Activated CD8-positive, alpha-beta memory T cell treated with anti-CD3 and anti-CD28 coated beads for 24 hours (primary cell): ENCODE results near the gene ELOVL7.
"Not testable (repeated sequence)": the region's sequence is repeated elsewhere in the genome, so short reads cannot be mapped to it uniquely, and the experiment has no call there.

Source experiments
- DNase-seq: peaks from one replicate; pipeline ENCODE4 v3.0.0-alpha.2; 2020

ELOVL7 gene

DNA sequence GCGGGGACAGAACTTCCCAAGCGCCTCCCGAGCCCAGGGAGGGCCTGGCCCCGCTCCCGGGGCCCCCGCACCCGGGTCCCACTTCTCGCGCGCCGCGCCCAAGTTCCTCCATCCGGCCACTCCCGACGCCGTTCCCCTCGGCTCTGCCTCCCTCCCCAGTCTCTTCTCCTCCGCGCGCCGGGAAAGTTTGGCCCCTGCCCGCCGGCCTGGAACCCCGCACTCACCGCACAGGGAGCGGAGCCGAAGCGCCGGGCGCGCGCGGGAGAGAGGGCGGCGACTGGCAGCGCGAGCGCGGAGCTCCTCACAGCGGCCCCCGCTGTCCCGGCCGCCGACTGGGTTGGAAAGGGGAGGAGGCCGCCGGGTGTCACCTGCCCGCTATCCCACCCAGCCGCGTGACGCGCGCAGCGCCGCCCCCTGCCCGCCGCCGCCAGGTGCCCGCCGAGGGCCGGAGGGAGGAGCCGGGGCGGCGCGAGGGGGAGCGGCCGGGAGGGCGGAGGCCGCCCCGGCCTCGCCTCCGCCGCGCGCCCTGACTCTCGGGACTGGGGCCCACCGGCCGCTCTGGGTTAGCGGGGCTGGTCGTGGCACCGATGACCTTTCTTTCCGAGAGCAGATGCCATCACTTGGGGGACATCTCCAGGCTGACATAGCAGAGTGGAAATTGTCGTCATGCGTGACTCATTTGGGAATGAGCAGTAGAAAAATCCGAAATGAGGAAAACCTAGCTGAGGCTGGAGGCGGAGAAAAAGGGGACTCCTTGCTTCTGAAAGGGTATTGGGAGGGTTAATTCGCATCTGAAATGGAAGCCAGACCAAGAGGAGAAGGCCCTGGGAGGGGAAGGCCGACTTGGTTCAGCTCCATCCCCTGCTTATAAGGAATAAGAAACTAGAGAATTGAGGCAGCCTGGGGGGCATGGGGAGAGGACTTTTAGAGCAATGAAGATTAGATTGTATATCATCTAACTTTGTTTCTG, at the start of gene ELOVL7:
TSS of gene ELOVL7 (minus strand) at position 334 of the 970 bp plus-strand sequence. CDS start 56,872 bp downstream, outside the sequence.
- DNase-seq = peak; percentile 65

DNA sequence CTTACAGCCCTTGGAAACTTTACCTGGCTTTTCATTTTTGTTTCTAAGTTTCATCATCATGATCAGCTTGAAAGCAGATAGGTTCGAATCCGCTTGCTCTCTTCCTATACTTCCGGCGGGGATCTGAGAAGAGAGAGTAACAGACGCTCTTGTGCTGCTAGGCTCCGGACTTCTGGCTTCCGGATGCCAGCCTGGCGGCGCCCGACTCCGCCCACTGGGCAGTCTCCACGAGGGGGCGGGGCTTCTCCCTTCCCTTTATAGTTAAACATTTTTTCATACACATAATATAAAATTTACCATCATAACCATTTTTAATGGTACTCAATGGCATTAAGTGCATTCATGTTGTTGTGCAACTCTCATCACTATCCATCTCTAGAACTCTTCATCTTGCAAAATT, 49.5 kb upstream of the ELOVL7 start:
- DNase-seq = no peak

DNA sequence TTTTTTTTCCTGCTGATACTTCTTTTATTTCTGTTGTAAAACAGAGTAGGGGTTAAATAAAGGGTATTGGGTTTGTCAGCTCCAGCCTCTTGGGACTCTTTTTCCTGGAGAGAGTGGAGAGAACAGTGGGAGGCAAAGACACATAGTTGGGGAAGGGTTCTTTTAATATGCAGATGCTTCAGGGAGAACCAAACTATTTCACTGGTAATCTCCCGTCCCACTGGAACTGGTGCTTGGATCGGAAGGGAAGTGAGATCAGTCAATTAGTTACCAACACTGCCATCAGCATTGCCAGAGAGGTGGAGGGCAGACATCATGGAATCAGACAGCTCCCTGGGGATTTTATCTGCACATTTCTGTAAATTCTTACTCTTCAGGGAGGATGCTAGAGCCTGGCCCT, 47.6 kb upstream of the ELOVL7 start:
- no peak for DNase-seq

DNA sequence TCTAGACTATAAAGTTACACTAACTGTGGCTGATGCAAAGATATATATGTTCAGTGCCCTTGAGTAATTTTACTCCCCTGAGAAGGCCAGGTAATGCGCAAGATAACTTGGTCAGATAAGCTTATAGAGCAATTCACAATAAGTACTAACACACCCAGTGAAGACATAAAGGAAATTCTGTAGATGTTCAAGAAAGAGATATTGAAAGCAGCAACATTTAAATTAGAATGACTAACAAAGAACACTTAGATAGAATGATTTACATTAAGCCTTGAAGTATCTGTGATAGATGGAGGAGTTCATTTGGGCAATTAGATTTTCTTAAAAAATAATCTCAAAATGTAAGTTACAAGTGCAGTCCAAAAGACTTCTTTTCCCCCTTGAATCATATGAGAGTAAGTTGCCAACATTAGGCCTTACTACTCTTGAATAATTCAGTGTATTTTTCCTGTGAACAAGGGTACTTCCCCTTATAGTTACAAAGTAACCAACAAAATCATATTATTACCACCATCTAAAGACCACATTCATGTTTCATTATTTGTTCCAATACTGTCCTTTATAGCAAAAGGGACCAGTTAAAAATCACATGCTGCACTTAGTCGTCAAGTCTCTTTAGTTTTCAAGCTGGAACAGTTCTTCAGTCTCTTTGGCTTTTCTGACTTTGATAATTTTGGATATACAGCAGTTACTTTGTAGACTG, 44.4 kb upstream of the ELOVL7 start:
- DNase-seq = no peak

DNA sequence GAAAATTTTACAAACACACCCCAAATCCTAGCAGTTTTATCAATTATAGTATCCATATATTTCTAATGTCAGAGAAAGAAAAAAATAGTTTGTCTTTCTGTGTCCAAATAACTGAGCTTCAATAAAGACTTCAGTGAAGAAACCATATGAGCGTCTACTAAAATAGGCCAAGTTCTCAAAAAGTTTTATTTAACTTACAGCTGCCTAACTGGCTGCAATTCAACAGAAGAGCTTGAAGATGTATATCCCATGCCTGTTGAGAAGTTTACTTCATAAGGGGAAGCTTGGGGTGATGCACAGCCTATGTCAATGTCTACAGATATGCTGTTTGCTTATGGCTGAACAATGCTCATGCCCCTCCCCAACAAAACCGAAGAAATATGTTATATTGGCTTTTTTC, 43.7 kb upstream of the ELOVL7 start:
- DNase-seq = no peak

DNA sequence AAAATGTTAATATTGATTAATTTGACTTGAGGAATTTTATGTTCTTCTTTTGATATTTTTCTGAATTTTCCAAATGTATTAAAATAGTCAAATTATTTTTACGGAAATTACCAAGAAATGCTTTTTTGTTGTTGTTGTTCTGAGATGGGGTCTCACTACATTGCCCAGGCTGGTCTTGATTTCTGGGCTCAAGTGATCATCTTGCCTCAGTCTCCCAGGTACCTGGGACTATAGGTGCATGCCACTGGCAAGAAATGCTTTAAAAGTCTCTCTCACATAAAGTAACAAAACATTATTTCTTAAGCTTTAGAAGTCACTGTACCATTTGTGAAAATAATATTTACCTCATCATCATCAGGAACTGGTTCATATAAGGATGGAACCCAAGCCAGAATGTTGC, 43.0 kb upstream of the ELOVL7 start:
- DNase-seq = no peak

DNA sequence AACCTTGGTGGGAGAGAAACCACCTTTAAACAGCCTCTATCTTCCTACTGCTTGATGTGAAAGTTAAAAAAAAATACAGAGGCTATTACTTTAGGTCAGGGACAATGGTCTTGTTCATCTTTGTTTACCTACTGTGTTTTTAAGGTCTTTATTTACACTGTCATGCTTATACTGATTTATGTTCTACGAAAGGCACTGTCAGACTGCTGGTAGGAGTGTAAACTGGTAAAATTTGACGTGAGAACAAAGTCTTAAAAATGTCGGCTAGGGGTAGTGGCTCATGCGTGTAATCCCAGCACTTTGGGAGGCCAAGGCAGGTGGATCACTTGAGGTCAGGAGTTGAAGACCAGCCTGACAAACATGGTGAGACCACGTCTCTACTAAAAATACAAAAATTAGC, 42.1 kb upstream of the ELOVL7 start:
- DNase-seq = no peak

DNA sequence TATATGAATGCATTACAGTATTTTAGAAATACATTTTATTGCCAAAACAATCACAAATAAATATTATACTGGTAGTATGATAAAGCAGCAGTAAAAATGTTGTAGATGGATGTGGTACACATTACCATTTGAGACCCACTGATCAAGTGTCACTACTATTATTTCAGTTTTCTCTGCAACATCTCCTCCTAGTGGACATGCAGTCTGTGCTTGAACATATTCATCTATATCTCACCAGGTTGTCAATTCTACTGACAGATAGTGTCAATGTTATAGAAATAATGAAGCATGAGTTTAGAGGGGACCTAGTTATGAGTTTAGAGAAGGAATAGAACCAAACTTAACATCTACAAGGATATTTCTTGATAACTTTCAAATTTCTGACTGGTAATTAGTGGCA, 39.2 kb upstream of the ELOVL7 start:
- DNase-seq = no peak

DNA sequence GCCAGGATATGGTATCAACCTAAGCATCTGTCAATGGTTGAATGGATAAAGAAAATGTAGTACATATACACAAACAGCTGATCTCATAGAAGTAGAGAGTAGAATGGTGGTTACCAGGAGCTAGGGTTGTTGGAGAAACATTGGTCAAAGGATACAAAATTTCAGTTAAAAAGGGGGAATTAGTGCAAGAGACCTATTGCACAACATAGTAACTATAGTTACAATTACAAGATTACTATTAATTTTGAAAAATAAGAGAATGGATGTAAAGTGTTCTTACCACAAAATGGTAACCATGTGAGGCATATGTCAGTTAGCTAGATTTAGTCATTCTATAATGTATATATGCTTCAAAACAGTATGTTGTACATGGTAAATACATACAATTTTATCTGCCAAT, 28.8 kb upstream of the ELOVL7 start:
- no peak for DNase-seq

DNA sequence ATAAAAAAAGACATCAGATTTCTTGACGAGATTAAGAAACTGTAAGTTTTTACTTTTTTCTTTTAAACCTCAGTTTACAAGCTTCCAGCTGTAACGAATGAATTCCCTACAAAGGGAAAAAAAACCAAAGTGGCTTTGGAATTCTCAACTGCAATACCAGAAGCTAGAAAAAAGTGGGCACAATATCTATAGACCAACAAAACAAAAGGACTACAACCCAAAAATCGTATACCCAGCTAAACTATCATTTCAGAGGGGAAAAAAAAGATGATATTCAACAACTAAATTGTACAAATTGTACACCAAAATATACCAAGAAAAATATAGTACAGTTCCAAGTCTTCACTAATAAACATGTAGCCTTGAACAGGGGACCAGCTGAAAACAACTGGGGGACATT, 26.8 kb upstream of the ELOVL7 start:
- no peak for DNase-seq

DNA sequence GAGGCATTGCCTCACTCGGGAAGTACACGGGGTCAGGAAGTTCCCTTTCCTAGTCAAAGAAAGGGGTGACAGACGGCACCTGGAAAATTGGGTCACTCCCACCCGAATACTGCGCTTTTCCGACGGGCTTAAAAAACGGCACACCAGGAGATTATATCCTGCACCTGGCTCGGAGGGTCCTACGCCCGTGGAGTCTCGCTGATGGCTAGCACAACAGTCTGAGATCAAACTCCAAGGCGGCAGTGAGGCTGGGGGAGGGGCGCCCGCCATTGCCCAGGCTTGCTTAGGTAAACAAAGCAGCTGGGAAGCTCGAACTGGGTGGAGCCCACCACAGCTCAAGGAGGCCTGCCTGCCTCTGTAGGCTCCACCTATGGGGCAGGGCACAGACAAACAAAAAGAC, 16.5 kb upstream of the ELOVL7 start:
- DNase-seq = not testable (repeated sequence)

DNA sequence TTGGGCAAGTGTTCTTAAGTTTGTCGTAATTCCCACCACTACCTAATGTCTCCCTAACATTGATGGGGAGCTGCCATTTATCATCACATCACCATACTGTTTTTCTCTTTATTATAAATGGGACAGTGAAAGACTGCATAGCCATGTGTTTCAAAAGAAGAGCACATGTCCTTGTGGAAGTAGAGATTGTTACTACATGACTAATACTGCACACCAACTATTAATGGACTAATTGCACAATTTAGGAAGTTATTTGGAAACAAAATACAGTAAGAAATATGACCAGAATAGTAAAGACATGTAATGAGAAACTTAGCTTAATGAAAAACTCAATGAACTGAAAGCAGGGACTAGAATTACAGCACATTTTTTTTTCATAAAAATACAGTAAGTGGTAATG, 12.0 kb upstream of the ELOVL7 start:
- DNase-seq = no peak

DNA sequence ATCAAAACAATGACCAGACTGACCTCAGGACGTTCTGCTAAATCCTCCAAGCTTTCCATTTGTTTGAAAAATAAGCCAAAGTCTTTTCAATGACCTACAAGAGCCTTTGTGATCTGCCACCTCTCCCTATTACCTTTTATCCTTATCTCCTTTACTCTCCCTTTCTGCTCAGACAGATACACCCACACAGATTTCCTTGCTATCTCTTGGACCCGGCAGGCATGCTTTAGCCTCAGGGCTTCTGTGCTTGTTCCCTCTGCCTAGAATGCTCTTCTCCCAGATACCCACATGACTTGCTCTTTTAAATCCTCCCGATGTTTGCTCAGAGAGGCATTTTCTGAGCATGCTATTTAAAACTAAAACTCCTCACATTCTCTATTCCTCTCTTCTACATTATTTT, 8.9 kb upstream of the ELOVL7 start:
- no peak for DNase-seq

DNA sequence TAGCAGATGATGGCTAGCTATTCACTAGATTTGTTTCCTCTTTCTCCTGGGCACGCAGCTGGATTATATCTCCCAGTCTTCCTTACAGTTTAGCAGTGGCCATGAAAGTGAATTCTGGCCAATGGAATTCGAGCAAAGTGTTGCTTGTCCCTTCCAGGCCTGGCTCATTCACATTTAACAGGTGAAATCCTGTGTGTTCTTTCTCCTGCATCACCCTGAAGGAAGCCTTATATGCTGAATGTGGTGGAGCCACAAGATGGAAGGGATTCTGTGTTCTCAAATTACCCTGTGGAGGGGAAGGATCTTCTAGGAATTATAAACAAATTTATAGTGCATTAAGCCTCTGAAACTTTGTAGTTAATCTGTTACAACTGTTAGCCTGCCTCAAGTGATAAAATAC, 8.2 kb upstream of the ELOVL7 start:
- no peak for DNase-seq

DNA sequence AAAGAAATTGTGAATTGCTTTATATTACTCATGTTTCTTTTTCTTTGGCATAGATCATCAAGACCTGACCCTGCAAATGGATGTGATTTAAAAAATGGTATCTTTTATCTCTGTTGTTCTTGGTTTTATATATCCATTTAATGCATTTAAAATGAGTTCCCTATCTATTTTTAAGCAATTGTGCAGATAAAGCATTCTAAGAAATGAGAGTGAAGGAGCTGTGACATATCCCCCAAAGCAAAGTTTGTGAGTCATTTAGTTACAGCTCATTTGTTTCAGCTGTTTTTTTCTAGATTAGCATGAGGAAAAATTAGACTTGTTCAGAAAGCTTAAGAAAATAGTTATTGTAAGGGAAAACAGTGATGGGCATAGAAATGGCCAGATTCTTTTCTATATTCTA, 7.6 kb upstream of the ELOVL7 start:
- no peak for DNase-seq

DNA sequence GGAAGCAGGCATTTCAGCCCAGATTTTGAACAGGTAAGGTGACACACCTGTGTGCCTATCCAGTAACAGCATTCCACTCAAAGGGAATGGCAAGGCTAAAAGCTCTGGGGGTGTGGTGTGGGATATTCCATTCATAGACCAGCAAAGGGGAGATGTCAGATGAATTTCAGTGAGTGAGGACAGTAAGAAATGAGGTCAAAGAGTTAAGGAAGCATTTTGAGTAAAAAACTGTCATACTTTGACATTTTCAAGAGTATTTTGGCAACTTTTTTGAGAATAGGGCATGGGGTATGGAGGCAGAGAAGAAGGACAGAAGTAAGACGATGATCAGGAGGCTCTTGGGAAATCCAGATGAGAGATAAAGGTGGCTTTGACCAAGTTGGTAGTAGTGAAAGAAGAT, 2.2 kb upstream of the ELOVL7 start:
- DNase-seq = no peak

DNA sequence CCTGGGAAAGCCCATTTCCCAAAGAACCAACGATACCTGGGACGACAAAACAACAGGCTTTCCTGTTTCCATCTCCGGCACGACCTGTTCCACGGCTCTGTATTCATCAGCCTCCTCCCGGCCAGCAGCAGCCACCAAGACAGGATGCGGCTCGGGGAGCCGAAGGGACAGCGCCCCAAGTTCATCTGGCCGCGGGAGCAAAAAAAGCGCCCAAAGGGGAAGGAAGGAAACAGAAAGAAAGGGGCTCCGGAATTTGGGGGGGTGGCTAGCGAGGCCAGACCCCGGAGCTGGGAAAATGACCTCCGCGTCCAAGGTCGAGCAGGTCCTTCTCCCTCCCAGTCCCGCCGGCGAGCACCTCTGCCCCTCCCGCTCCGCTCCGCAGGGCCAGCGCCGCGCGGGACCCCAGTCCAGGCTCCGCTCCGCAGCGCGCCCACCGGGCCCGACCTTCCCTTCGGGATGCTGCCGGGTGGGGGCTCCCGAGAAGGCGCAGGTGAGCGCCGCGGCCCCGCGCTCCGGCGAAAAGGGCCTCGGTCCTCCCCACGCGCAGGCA, 608 bp downstream of the ELOVL7 start:
- no peak for DNase-seq

DNA sequence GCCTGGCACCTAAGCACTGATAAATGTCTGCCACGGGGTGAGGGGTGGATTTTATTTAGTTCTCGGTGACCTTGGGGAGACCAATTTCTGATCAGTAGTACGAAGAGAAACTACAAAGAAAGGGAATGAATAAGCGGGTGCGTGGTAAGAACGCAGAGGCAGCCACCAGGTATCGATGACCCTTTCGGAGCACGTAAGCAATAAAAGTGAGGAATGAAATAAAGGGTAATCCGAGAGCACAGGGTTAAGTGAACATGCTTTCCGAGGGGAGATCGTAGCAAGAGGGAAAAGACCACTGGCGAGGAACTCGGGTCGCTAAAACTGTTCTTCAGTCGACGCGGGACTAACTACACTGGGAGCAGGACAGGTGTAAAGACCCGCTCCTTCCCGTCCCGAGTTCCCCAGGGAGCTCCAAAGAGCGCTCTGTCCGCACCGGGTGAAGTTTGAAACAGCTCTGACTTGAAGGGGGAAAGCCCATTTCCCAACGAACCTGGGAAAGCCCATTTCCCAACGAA, 1.1 kb downstream of the ELOVL7 start:
- DNase-seq = no peak

DNA sequence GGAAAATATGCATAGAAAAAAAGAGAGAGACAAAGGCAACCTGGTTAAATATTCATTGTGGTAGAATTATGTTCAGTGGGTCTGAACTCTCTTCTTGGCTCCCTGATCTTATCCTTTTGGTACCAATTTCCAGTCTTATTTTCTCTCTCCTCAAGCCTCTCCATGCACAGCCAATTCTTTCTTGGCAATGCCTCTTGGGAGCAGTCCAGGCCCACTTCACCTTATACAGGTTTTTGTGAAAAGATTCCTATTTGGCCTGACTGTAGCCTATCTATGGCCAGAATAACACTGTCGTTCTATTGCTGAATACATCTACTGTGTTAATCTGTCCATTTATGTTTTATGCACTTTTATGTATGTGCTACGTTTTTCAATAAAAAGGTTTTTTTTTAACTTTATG, 2.7 kb downstream of the ELOVL7 start:
- DNase-seq = no peak

DNA sequence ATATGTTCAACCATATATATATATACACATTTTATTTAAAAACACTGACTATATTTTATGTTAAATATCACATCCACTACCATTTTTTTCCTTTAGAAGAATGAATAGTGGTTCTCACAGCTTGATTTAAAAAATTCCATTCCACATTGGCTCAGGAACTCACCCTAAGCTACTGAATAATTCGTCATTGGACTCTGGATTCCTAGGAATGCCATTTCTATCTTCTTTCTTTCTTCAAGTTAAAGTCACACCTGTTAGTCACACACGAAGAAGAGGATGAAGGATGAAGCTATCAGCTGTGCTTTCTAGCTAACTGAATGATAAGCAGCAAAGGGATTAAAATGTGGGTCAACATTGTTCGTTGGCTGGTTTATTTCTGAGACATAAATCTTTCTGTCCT, 7.9 kb downstream of the ELOVL7 start:
- no peak for DNase-seq

DNA sequence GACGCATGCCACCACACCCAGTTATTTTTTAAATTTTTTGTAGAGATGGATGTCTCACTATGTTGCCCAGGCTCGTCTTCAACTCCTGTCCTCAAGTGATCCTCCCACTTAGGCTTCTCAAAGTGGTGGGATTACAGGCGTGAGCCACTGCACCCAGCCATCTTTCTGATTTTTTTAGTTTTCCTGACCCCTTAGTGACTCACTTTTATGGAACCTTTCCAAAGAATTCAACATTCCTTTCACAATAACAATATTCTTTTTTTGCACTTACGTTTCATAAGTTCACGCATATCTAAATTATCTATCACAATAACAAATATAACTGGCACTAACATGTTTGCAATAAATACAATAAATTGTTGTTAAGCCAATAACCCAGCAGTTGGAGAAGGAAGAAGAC, 8.5 kb downstream of the ELOVL7 start:
- no peak for DNase-seq

DNA sequence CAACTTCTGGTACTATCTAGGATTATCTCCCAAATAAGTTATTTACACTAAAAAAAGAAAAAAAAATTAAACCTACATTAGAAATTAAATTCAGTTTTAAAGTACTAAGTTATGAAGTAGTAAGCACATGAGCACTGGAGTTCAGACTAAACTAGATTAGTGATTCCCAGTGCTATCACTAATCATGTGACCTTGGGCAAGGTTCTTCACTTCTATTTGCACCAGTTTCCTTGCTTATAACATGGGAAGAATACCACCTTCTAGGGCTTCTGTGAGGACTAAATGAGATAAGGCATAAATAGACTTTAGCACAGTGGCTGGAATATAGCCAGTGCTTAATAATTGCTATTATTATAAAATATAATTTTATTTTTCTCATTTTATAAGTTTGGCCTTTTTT, 10.5 kb downstream of the ELOVL7 start:
- no peak for DNase-seq

DNA sequence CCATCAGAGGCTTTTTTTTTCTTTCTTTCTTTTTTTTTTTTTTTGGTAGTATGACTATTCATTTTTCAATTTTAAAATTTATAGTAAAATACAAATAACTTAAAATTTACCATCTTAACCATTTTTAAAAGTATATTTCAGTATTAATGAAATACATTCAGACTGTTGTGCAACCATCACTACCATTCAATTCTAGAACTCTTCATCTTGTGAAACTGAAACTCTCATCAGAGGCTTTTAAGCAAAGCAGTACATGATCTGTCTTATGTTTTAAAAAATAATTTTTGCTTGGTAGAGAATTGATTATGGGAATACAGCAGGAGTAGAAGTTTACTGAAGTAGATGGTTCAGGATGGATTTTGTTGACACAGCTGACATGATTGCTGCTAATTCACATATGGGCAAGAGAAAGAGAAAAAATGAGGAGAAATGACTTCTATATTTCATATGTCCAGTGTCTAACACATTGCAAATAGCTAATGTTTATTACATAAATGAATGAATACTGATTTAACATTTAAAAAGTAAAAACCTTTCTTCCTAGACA, 13.4 kb downstream of the ELOVL7 start:
- DNase-seq = no peak
